ENCODE measurements around the gene EXOC6B.

Gene EXOC6B

DNA sequence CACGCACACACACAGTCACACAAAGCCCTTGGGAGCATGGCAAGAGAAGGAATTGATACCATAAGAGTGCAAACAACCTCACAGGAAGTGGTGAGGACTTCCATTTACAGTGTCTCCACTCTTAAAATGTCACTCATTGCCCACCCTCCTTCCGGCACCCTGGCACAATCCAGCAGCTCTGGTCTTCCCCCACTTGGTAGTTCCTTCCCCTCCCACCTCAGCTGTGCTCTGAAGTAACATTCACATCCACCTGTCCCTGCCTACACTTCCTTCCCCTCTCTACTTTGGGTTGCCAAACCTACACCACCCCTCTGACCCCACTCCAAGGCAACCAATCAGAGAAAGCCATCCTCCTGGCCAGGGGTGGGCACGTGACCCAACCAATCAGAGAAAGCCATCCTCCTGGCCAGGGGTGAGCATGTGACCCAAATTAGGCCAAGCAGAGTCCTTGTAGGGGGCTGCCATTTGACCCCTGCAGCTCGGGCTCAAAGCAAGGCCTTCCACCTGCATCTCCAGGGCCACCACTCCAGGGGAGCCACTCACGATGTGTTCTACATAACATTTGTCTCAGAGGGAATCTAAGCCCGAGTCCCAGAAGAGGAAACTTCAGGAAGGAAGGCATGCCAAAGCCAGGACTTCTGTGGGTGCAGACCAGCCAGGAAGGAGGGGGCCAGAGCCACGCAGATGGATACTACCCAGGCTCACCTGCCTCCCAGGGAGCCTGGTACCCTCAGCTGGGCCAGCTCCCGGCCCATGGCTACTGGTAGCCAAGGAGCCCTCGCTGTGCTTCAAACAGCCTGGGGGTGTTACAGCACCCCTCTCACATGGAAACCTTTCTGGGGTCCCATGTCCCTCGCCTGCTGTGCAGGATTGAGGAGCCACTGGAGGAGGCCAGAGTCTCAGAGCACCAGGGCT is 699.4 kb downstream of the EXOC6B start:
- H3K4me3 ChIP-seq (ENCODE audit: low read depth, low read length): no peak overlapping the region
- no peak overlapping the region for H3K27ac ChIP-seq (ENCODE audit: low read depth, low read length)
- H3K4me1 ChIP-seq (ENCODE audit: control insufficient read depth, insufficient read depth, low read length): peaks cover 11% of the 10 kb centered on the region; the same call in 1 of the 2 replicates
- no peak overlapping the region for H3K9ac ChIP-seq (ENCODE audit: low read depth, low read length)
- H3K9me3 ChIP-seq (ENCODE audit: control insufficient read depth, insufficient read depth, low read length): no peaks in the 10 kb centered on the region
- peaks cover 14% of the 10 kb centered on the region; the same call in 1 of the 2 replicates for H3K27me3 ChIP-seq (ENCODE audit: control insufficient read depth, insufficient read depth, low read length)
- H3K36me3 ChIP-seq (ENCODE audit: control insufficient read depth, insufficient read depth, low read length): no peaks in the 10 kb centered on the region

All from HUES48 (cell line).